Skeletal muscle tissue (tissue), 4 donors: ENCODE measurements around the gene MRPL28. TPM values are rescaled to one million over a fixed set of nuclear protein-coding genes. Genes with fewer than 3 reads are reported as not detected.
A peak's percentile ranks its signal among the peaks of the same experiment; 100 is the strongest.
"Not testable (repeated sequence)": the region's sequence is repeated elsewhere in the genome, so short reads cannot be mapped to it uniquely, and the experiment has no call there.

Source experiments
- H3K27ac ChIP-seq: one replicate; pipeline ENCODE4 v1.7.0; 2013; ENCODE audit warnings: mild to moderate bottlenecking, low read depth, low read length, inconsistent platforms
- H3K27me3 ChIP-seq, 3 donors: one replicate each; pipeline ENCODE4 v1.7.0; 2013; ENCODE audit warnings: low read length in 3 of 3; ENCODE audit not compliant: control insufficient read depth in 3 of 3, insufficient read depth in 3 of 3
- H3K36me3 ChIP-seq, 3 donors: one replicate each; pipeline ENCODE4 v1.7.0; 2013; ENCODE audit warnings: low read length in 3 of 3; ENCODE audit not compliant: control insufficient read depth in 3 of 3, insufficient read depth in 3 of 3
- H3K4me1 ChIP-seq, 3 donors: one replicate each; pipeline ENCODE4 v1.7.0; 2013; ENCODE audit warnings: low read length in 3 of 3, mild to moderate bottlenecking in 3 of 3; ENCODE audit not compliant: control insufficient read depth in 3 of 3, insufficient read depth in 3 of 3
- H3K4me3 ChIP-seq, 3 donors: one replicate each; pipeline ENCODE4 v1.7.0; 2013; ENCODE audit warnings: low read length in 3 of 3
- H3K9ac ChIP-seq, 3 donors: one replicate each; pipeline ENCODE4 v1.7.0; 2013; ENCODE audit warnings: low read length in 3 of 3, mild to moderate bottlenecking in 3 of 3, moderate library complexity in 2 of 3, low read depth in 1 of 3
- H3K9me3 ChIP-seq, 3 donors: one replicate each; pipeline ENCODE4 v1.7.0; 2013; ENCODE audit warnings: low read length in 3 of 3; ENCODE audit not compliant: control insufficient read depth in 3 of 3
- total RNA-seq: library from RNA; depleted of rRNA; stranded (reverse); fragments of >200 nt; gene quantifications from one replicate; pipeline ENCODE4 v1.2.3, GENCODE V29; 2014
- donor health status: Osteomylitis.

MRPL28 gene
- total RNA-seq, 1 donor from 2014 or later, result 43.3 TPM

- H3K9ac ChIP-seq, result peak within 1 kb of the TSS; percentile 65 to 77 (median 73)
- peak within 1 kb of the TSS; percentile 70 to 73 (median 70) for H3K4me3 ChIP-seq
- peak within 1 kb of the TSS; percentile 19 for H3K27ac ChIP-seq
These were observed 17.6 kb downstream of the MRPL28 start, which contains the start of gene AXIN1 for GRCh38 chr16:352547-353403. Gene AXIN1 (minus strand): TSS chr16:352723. CDS start chr16:347025, 5,698 bp downstream.

GRCh38 chr16:351804-352520, 18.4 kb downstream of the MRPL28 start:
- peaks cover 5 to 9% (median 9%) of the 10 kb centered on the region in 3 donors for H3K4me1 ChIP-seq
- H3K36me3 ChIP-seq, result peaks cover 4 to 5% (median 4%) of the 10 kb centered on the region in 3 donors
- peak overlapping the region; percentile 70 to 73 (median 70) for H3K4me3 ChIP-seq
- no peaks in the 10 kb centered on the region for H3K9me3 ChIP-seq
- H3K9ac ChIP-seq, result peak overlapping the region; percentile 65 to 77 (median 73)
- no peaks in the 10 kb centered on the region for H3K27me3 ChIP-seq
- no peak overlapping the region for H3K27ac ChIP-seq

More at GRCh38 chr16:352547-353403, 17.6 kb downstream of the MRPL28 start, which contains the start of gene AXIN1:
- H3K4me1 ChIP-seq, result peaks cover 5 to 9% (median 9%) of the 10 kb centered on the region in 3 donors
- H3K9me3 ChIP-seq, result no peaks in the 10 kb centered on the region
- H3K36me3 ChIP-seq, result peaks cover 0 to 5% (median 4%) of the 10 kb centered on the region in 3 donors
- peaks cover 0 to 2% (median 0%) of the 10 kb centered on the region in 3 donors for H3K27me3 ChIP-seq

- Histone ChIP-seq H3K4me1 (peaks cover 5 to 9% (median 9%) of the 10 kb centered on the region in 3 donors), H3K27me3 (no peaks in the 10 kb centered on the region), H3K4me3 (no peak overlapping the region), H3K27ac (no peak overlapping the region), H3K9me3 (no peaks in the 10 kb centered on the region), H3K9ac (no peak overlapping the region), H3K36me3 (peaks cover 8 to 17% (median 15%) of the 10 kb centered on the region in 3 donors)
These were observed 20.1 kb downstream of the MRPL28 start for GRCh38 chr16:350203-350602.

DNA sequence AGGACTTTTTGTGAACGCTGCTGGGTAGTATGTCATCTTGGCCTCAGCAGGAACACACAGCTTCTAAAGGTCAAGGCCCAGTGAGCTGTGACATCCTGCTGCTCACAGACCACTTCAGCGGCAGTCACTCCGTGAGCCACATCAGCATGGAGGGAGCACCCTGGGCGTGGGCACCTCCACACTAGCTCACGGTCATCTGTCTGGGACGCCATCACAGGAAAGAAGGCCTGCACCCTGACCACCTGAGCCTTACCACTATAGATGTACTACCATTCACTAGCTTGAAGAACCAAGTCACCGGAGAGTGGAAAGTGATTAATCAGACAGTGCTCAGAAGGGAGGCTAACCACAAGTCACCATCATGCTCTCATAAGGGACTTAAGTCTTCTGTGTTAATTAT, 21.1 kb downstream of the MRPL28 start:
- H3K4me3 ChIP-seq, result no peak overlapping the region
- peaks cover 14 to 24% (median 18%) of the 10 kb centered on the region in 3 donors for H3K36me3 ChIP-seq
- no peaks in the 10 kb centered on the region for H3K9me3 ChIP-seq
- no peak overlapping the region for H3K27ac ChIP-seq
- H3K4me1 ChIP-seq, result peaks cover 5 to 9% (median 9%) of the 10 kb centered on the region in 3 donors
- H3K27me3 ChIP-seq, result no peaks in the 10 kb centered on the region
- H3K9ac ChIP-seq, result no peak overlapping the region

DNA sequence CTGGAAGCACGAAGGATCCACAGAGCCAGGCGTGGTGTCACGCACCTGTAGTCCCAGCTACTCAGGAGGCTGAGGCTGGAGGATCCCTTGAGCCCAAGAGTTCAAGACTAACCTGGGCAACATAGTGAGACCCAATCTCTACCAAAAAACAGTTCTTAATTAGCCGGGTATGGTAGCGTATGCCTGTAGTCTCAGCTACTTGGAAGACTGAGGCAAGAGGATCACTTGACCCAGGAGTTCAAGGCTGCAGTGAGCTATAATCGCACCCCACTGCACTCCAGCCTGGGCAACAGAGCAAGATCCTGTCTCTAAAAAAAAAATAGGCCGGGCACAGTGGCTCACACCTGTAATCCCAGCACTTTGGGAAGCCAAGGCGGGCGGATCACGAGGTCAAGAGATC, 21.8 kb downstream of the MRPL28 start:
- H3K36me3 ChIP-seq, result peaks cover 14 to 24% (median 18%) of the 10 kb centered on the region in 3 donors
- H3K9ac ChIP-seq, result not testable (repeated sequence)

DNA sequence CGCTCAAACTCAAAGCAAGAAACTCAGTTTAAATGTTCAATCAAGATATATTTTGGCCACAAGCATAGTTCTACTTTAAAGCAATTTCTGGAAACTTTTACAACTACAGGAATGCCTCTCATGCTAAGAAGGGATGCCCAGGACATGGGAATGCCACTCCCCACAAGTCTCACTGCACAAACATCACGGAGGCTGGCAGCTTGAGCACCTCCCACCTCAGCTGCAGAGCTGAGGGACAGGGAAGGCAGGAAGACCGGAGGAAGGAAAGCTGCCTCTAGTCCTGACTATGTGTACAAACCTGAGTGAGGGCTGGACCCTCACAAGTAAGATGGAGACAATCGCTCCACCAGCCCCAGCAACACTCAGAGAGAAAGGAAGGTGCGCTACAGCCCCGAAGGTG, 23.1 kb downstream of the MRPL28 start:
- H3K4me3 ChIP-seq, result no peak overlapping the region
- H3K27ac ChIP-seq, result no peak overlapping the region
- no peak overlapping the region for H3K9ac ChIP-seq
- H3K4me1 ChIP-seq, result peaks cover 5 to 9% (median 5%) of the 10 kb centered on the region in 3 donors
- peaks cover 14 to 32% (median 18%) of the 10 kb centered on the region in 3 donors for H3K36me3 ChIP-seq
- H3K9me3 ChIP-seq, result no peaks in the 10 kb centered on the region
- H3K27me3 ChIP-seq, result no peaks in the 10 kb centered on the region

More for the DNA sequence above, 21.8 kb downstream of the MRPL28 start:
- not testable (repeated sequence) for H3K9me3 ChIP-seq, H3K4me3 ChIP-seq, H3K4me1 ChIP-seq, H3K27ac ChIP-seq, H3K27me3 ChIP-seq

- no peaks in the 10 kb centered on the region for H3K9me3 ChIP-seq
- no peak overlapping the region for H3K27ac ChIP-seq
- H3K9ac ChIP-seq, result no peak overlapping the region
- H3K4me3 ChIP-seq, result no peak overlapping the region
- H3K4me1 ChIP-seq, result peaks cover 3 to 9% (median 3%) of the 10 kb centered on the region in 3 donors
- no peaks in the 10 kb centered on the region for H3K27me3 ChIP-seq
- peaks cover 14 to 32% (median 18%) of the 10 kb centered on the region in 3 donors for H3K36me3 ChIP-seq
These were observed 23.8 kb downstream of the MRPL28 start for GRCh38 chr16:346587-346986.

DNA sequence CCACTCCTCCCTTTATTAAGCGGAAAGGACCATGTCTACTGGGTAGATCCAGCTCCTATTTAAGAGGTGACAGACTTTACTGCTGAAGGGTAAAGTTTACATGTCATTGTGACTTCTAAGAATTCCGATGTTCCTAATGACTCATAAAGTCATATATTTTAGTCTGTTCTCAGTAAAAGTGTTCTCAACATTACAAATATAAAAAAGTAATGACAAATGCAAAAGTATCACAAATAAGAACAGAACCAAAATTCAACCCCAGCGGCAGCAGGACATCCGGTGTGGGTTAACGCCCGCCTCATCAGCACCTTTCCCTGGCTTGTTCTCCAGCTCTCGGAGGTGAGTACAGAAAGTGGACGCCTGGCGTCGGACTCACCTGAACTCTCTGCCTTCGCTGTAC, 24.6 kb downstream of the MRPL28 start:
- no peaks in the 10 kb centered on the region for H3K27me3 ChIP-seq
- H3K9me3 ChIP-seq, result no peaks in the 10 kb centered on the region
- no peak overlapping the region for H3K27ac ChIP-seq
- no peak overlapping the region for H3K4me3 ChIP-seq
- H3K36me3 ChIP-seq, result peaks cover 14 to 32% (median 18%) of the 10 kb centered on the region in 3 donors
- peaks cover 0 to 1% (median 0%) of the 10 kb centered on the region in 3 donors for H3K4me1 ChIP-seq
- no peak overlapping the region for H3K9ac ChIP-seq

DNA sequence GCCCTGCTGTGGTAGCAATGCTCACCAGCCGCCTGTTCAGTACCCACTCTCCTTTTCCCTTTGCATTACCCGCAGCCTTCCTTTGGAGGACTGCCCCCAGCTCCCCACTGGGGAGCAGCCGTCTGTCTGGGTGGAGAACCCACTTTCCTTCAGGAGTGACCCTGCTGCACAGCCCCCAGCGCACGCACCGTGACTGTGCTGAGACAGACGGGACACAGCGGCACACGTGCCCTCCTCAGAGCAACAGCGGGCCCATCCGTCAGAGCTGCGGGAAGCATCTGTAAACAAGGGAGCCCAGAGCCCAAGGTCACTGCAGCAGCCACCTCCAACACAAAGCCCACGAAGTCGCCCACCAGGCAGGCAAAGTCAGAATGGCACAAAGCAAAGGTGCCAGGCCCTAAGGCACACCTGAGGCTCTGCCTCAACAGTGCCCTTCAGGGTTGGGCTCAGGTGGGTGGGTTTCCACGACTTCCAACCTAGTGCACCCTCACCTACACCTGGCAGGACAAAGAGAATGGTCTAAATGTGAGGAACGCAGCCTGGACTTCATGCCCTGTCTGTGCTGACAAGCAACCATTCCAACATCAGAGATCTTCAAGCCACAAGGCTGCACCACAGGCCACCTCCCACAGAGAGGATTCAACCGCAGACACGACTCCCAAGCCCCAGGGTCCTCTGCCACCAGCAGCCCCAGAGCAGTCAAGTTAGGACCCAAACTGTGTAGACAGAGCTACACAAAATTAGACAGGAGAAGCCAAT, 27.7 kb downstream of the MRPL28 start:
- Histone ChIP-seq H3K27me3 (no peaks in the 10 kb centered on the region), H3K9me3 (no peaks in the 10 kb centered on the region), H3K27ac (no peak overlapping the region), H3K4me3 (no peak overlapping the region), H3K36me3 (peaks cover 9 to 29% (median 18%) of the 10 kb centered on the region in 3 donors), H3K4me1 (peaks cover under 1 to 7% (median 4%) of the 10 kb centered on the region in 3 donors), H3K9ac (no peak overlapping the region)
